B cell (primary cell): ENCODE measurements around the gene WDR36. TPM values are rescaled to one million over a fixed set of nuclear protein-coding genes. Genes with fewer than 3 reads are reported as not detected.

ENCODE experiments used
- ATAC-seq: fragments of 200-7000 bp; cut with Tn5 transposase; one replicate; pipeline ENCODE4 v1.10.0; 2021; ENCODE audit warnings: low read depth, mild to moderate bottlenecking, moderate number of reproducible peaks, moderate library complexity
- CTCF ChIA-PET: fragments of 350-600 bp; sonication (Branson Sonifier 250); formaldehyde crosslinking; loops from one replicate; lab custom pipeline; 2021; ENCODE audit warnings: antibody characterized with exemption, inconsistent platforms; lab: Charles Lee
- POLR2A ChIA-PET: fragments of 350-600 bp; sonication (Branson Sonifier 250); formaldehyde crosslinking; loops from one replicate; lab custom pipeline; 2021; ENCODE audit warnings: antibody characterized with exemption; lab: Charles Lee
- DNase-seq: peaks from one replicate; pipeline ENCODE4 v3.0.0; 2013
- H2AFZ ChIP-seq: 2 replicates; pipeline ENCODE4 v1.6.1; 2012; ENCODE audit warnings: mild to moderate bottlenecking, low read depth, low read length; ENCODE audit not compliant: insufficient read depth, poor library complexity, severe bottlenecking
- H3K27ac ChIP-seq, 2 donors: 1 replicate in 1 of 2; 2 replicates in 1 of 2; pipeline ENCODE4 v1.5.1; 2012 to 2013; ENCODE audit warnings: low read length in 2 of 2, mild to moderate bottlenecking in 2 of 2, moderate library complexity in 1 of 2
- H3K27me3 ChIP-seq, 4 experiments: fragments of 200-600 bp in 1 of 4; sonication (generic) in 1 of 4; replicated peaks in 1 of 4; 1 replicate in 2 of 4; 2 replicates in 2 of 4; pipeline versions ENCODE4 v1.6.1 to v1.7.0; 2013 to 2016; ENCODE audit warnings: low read length in 3 of 4, mild to moderate bottlenecking in 2 of 4, mixed read lengths in 1 of 4, moderate library complexity in 1 of 4; ENCODE audit not compliant: insufficient read depth in 4 of 4, control insufficient read depth in 3 of 4; ENCODE audit errors: control extremely low read depth in 1 of 4
- H3K36me3 ChIP-seq, 2 experiments: replicated peaks in 1 of 2; 1 replicate in 1 of 2; 2 replicates in 1 of 2; pipeline versions ENCODE4 v1.6.1 to v1.7.1; 2013; ENCODE audit warnings: low read length in 1 of 2; ENCODE audit not compliant: insufficient read depth in 2 of 2, control insufficient read depth in 1 of 2; ENCODE audit errors: control extremely low read depth in 1 of 2, extremely low read depth in 1 of 2
- H3K4me1 ChIP-seq, 2 donors: fragments of 200-600 bp in 1 of 2; sonication (generic) in 1 of 2; 1 replicate in 1 of 2; 2 replicates in 1 of 2; pipeline versions ENCODE4 v1.5.1 to v1.6.1; 2013 to 2017; ENCODE audit warnings: low read length in 2 of 2; ENCODE audit not compliant: control insufficient read depth in 2 of 2, insufficient read depth in 2 of 2
- H3K4me2 ChIP-seq: replicated peaks from 2 replicates; pipeline ENCODE3; 2012; ENCODE audit warnings: mild to moderate bottlenecking, low read depth, low read length; ENCODE audit not compliant: poor library complexity, severe bottlenecking
- H3K4me3 ChIP-seq, 5 experiments: fragments of 200-600 bp in 1 of 5; sonication (generic) in 1 of 5; 1 replicate in 3 of 5; 2 replicates in 2 of 5; pipeline versions ENCODE4 v1.5.1 to v1.7.0; 2011 to 2016; ENCODE audit warnings: low read length in 4 of 5, mild to moderate bottlenecking in 4 of 5, low read depth in 2 of 5, control low read depth in 1 of 5, moderate library complexity in 1 of 5; ENCODE audit not compliant: insufficient read depth in 1 of 5; ENCODE audit errors: control extremely low read depth in 1 of 5, extremely low read depth in 1 of 5
- H3K79me2 ChIP-seq: fragments of 200-600 bp; sonication (generic); one replicate; pipeline ENCODE4 v1.6.0; 2016; ENCODE audit warnings: low read length; ENCODE audit not compliant: control insufficient read depth, insufficient read depth
- H3K9ac ChIP-seq: fragments of 200-600 bp; sonication (generic); 2 replicates; pipeline ENCODE4 v1.6.1; 2017; ENCODE audit warnings: mild to moderate bottlenecking, low read length, moderate library complexity
- H3K9me3 ChIP-seq, 3 donors: one replicate each; pipeline versions ENCODE4 v1.6.1 to v1.7.1; 2013; ENCODE audit warnings: low read length in 2 of 3; ENCODE audit not compliant: control insufficient read depth in 2 of 3, insufficient read depth in 1 of 3; ENCODE audit errors: control extremely low read depth in 1 of 3
- H4K20me1 ChIP-seq: 2 replicates; pipeline ENCODE4 v1.6.0; 2012; ENCODE audit warnings: mild to moderate bottlenecking, low read length; ENCODE audit not compliant: insufficient read depth, control insufficient read depth, poor library complexity, severe bottlenecking
- H3K27ac Mint-ChIP-seq: one replicate; pipeline ENCODE4 v1.8.0; 2021; ENCODE audit warnings: mixed read lengths
- H3K27me3 Mint-ChIP-seq: one replicate; pipeline ENCODE4 v1.8.0; 2021; ENCODE audit warnings: mixed read lengths
- H3K4me1 Mint-ChIP-seq: one replicate; pipeline ENCODE4 v1.8.0; 2021; ENCODE audit warnings: mixed read lengths
- H3K4me3 Mint-ChIP-seq: one replicate; pipeline ENCODE4 v1.8.0; 2021; ENCODE audit warnings: mixed read lengths
- H3K9me3 Mint-ChIP-seq: one replicate; pipeline ENCODE4 v1.8.0; 2022; ENCODE audit warnings: mixed read lengths; ENCODE audit not compliant: insufficient read depth
- CTCF ChIP-seq: fragments of 200-600 bp; IDR thresholded peaks from one replicate; pipeline ENCODE4 v1.8.0; 2022; ENCODE audit warnings: antibody characterized with exemption, mild to moderate bottlenecking
- EZH2 ChIP-seq: IDR thresholded peaks from 2 replicates; pipeline ENCODE4 v1.6.1; 2012; ENCODE audit warnings: borderline replicate concordance, low read depth, mild to moderate bottlenecking, moderate library complexity, low read length; ENCODE audit not compliant: insufficient read depth, poor library complexity, severe bottlenecking
- WGBS: methylation state at CpG from one replicate; pipeline ENCODE4 v1.1.5; 2013; ENCODE audit warnings: missing lambda C conversion rate; ENCODE audit not compliant: insufficient coverage; 5-methylcytosine and 5-hydroxymethylcytosine counted together
- intact Hi-C: fragments of 100-400 bp; cut with micrococcal nuclease; formaldehyde crosslinking; loops from one replicate; pipeline ENCODE4 v1.10.0; 2022
- polyA plus RNA-seq: library from polyadenylated mRNA; depleted of rRNA; stranded (reverse); fragments of >200 nt; gene quantifications from 2 replicates; pipeline ENCODE4 v1.2.3, GENCODE V29; 2012
- total RNA-seq, 2 donors: library from RNA; stranded (reverse); fragments of 120-200 nt in 1 of 2; gene quantifications; 1 replicate in 1 of 2; 2 replicates in 1 of 2; pipeline versions ENCODE4 v1.2.3 to v1.2.4, GENCODE V29; 2013 to 2022

WDR36 gene
- total and polyA plus RNA-seq, 2 donors (not counting 1 experiment from before 2014, with no cell fraction given) = 6.0 to 35.2 TPM

GRCh38 chr5:111063709-111064322 lies 28.3 kb upstream of the WDR36 start:
- no peak overlapping the region for H3K4me3 Mint-ChIP-seq
- H3K9me3 Mint-ChIP-seq = no peaks in the 10 kb centered on the region
- Histone ChIP-seq H3K27me3 (peaks cover 0 to 20% (median 1%) of the 10 kb centered on the region in 4 experiments), H3K9ac (no peak overlapping the region), H3K4me1 (no peaks in the 10 kb centered on the region), H3K79me2 (no peaks in the 10 kb centered on the region), H4K20me1 (no peaks in the 10 kb centered on the region), H3K4me3 (no peak overlapping the region), H3K36me3 (no peaks in the 10 kb centered on the region), H2AFZ (no peak overlapping the region), H3K9me3 (peaks cover 0 to 4% (median 0%) of the 10 kb centered on the region in 3 donors), H3K4me2 (no peak overlapping the region), H3K27ac (no peak overlapping the region)
- intact Hi-C loops = no loop called here
- DNase-seq (no peak), ATAC-seq (no peak)
- H3K27ac Mint-ChIP-seq = no peak overlapping the region
- H3K27me3 Mint-ChIP-seq = peaks cover 31% of the 10 kb centered on the region
- no peak for TF ChIP-seq EZH2
- TF ChIP-seq CTCF = no peak
- H3K4me1 Mint-ChIP-seq = no peaks in the 10 kb centered on the region
- ChIA-PET POLR2A (no interaction called here), CTCF (no interaction called here)
- 66% methylated on average over 2 of the region's 3 CpGs for WGBS

GRCh38 chr5:111066261-111066938 lies 25.7 kb upstream of the WDR36 start:
- no peak overlapping the region for H2AFZ ChIP-seq
- peaks cover 0 to 36% (median 15%) of the 10 kb centered on the region in 4 experiments for H3K27me3 ChIP-seq
- CTCF ChIA-PET = no interaction called here
- Mint-ChIP-seq H3K9me3 (no peaks in the 10 kb centered on the region), H3K27me3 (peaks cover 51% of the 10 kb centered on the region), H3K4me3 (no peak overlapping the region), H3K27ac (no peak overlapping the region), H3K4me1 (peaks cover 6% of the 10 kb centered on the region)
- no peaks in the 10 kb centered on the region for H4K20me1 ChIP-seq
- no peaks in the 10 kb centered on the region for H3K36me3 ChIP-seq
- no peak overlapping the region for H3K27ac ChIP-seq
- no peak for DNase-seq
- no peaks in the 10 kb centered on the region for H3K9me3 ChIP-seq
- intact Hi-C loops = no loop called here
- H3K4me1 ChIP-seq = peaks cover 7 to 9% of the 10 kb centered on the region in 2 donors
- H3K4me3 ChIP-seq = no peak overlapping the region
- POLR2A ChIA-PET = no interaction called here
- WGBS = no CpG with 5 or more reads among the region's 2 CpGs
- H3K79me2 ChIP-seq = no peaks in the 10 kb centered on the region
- TF ChIP-seq CTCF = no peak
- no peak for TF ChIP-seq EZH2
- no peak for ATAC-seq
- no peak overlapping the region for H3K9ac ChIP-seq
- H3K4me2 ChIP-seq = no peak overlapping the region
